Activated T-cell treated with anti-CD3 and anti-CD28 coated beads, Interleukin-2, amount 50 U/mL, for 1 hour (primary cell): ENCODE data around the gene DFFA.
"Not testable (repeated sequence)": the region's sequence is repeated elsewhere in the genome, so short reads cannot be mapped to it uniquely, and the experiment has no call there.

Experiments used
- DNase-seq: peaks from one replicate; pipeline ENCODE4 v3.0.0-alpha.2; 2020

Gene DFFA

DNA sequence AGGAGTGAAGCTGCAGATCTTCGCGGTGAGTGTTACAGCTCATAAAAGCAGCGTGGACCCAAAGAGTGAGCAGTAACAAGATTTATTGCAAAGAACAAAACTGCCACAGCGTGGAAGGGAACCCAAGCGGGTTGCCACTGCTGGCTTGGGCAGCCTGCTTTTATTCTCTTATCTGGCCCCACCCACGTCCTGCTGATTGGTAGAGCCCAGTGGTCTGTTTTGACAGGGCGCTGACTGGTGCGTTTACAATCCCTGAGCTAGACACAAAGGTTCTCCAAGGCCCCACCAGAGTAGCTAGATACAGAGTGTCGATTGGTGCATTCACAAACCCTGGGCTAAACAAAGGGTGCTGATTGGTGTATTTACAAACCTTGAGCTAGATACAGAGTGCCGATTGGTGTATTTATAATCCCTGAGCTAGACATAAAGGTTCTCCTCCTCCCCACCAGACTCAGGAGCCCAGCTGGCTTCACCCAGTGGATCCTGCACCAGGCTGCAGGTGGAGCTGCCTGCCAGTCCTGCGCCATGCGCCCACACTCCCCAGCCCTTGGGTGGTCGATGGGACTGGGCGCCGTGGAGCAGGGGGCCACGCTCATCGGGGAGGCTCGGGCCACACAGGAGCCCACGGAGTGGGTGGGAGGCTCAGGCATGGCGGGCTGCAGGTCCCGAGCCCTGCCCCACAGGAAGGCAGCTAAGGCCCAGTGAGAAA lies 46.3 kb downstream of the DFFA start:
- DNase-seq: not testable (repeated sequence)

- no peak for DNase-seq
These were observed 47.7 kb downstream of the DFFA start for GRCh38 chr1:10424651-10425050.

DNA sequence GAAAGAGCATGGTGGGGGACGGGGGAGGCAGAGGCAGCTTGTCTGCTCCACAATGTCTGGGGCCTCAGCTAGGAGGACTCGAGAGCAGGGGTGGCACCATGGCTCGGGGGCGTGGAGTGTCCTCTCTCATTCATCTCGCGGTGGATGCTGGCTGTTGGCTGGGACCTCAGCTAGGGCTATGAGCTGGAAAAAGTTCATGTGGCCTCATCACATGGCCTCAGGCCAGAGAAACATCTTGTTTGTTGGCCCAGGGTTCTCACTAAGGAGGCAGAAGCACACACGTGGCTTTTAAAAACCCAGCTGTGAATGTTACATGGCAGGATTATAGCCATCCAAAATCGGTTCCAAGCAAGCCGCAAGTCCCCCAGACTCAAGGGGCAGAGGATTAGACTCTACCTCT lies 48.3 kb downstream of the DFFA start:
- no peak for DNase-seq

DNA sequence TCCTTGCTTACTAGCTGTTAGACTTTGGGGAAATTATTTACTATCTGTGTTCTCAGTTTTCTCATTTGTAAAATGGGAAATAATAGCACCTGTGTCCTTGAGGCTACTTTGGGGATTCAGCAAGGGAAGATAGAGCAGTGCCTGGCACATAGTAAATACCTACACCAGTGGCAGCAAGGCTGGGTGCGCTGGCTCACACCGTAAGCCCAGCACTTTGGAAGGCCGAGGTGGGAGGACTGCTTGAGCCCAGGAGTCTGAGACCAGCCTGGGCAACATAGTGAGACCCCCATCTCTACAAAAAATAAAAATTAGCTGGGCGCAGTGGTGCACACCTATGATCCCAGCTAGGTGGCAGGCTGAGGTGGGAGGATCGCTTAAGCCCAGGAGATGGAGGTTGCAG lies 50.7 kb downstream of the DFFA start:
- no peak for DNase-seq

DNA sequence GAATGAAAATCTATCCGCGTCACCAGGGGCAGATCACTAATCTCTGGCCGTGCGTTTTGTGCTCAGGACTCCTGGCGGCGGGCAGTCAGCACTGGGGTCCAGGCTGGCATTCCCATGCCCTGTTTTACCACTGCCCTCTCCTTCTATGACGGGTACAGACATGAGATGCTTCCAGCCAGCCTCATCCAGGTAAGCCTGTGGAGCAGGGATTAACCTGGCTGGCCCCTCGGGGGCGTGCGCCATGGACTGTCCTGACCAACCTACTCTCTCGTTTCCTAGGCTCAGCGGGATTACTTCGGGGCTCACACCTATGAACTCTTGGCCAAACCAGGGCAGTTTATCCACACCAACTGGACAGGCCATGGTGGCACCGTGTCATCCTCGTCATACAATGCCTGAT lies 53.0 kb downstream of the DFFA start:
- DNase-seq: no peak

DNA sequence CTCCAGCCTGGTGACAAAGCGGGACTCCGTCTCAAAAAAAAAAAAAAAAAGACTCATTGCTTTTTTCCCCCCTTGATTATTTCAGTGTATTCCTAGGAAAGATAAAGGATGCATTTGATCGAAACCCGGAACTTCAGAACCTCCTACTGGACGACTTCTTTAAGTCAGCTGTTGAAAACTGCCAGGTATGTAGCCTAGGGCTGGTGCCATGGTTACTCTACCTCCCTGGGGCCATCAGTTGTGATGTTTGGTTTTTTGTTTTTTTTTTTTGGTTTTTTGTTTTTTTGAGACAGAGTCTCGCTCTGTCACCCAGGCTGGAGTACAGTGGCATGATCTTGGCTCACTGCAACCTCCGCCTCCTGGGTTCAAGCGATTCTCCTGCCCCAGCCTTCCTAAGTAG lies 53.6 kb downstream of the DFFA start:
- not testable (repeated sequence) for DNase-seq

- not testable (repeated sequence) for DNase-seq
These were observed 56.4 kb downstream of the DFFA start for GRCh38 chr1:10415967-10416366.

- no peak for DNase-seq
These were observed 57.0 kb downstream of the DFFA start for GRCh38 chr1:10415211-10415930.

DNA sequence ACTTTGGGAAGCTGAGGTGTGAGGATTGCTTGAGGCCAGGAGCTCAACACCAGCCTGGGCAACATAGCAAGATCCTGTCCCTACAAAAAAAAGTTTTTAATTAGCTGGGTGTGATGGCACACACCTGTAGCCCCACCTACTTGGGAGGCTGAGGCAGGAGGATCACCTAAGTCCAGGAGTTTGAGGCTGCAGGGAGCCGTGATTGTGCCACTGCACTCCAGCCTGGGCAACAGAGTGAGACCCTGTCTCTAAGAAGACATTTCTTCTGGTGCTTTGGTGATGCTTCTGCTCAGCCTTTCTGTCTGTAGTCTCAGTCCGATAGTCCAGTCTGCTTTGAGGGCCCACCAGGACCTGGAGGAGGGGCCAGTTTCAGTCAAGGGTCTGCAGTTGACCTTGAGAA lies 65.1 kb downstream of the DFFA start:
- no peak for DNase-seq
